BLaER1 treated with 17β-estradiol and CSF1 and Interleukin-3, amounts not matched to agents 10 nM and 100 nM (cell line): ENCODE data around the gene LY86.
A peak's percentile ranks its signal among the peaks of the same experiment; 100 is the strongest.

Source experiments
- H3K27ac ChIP-seq, 11 experiments: shearing (Covaris generic); formaldehyde crosslinking; 2 replicates each; pipeline ENCODE4 v1.8.1; 2022
- H3K27me3 ChIP-seq, 11 experiments: shearing (Covaris generic); formaldehyde crosslinking; 2 replicates each; pipeline ENCODE4 v1.8.1; 2022
- H3K36me3 ChIP-seq, 11 experiments: shearing (Covaris generic); formaldehyde crosslinking; 2 replicates each; pipeline ENCODE4 v1.8.1; 2022
- H3K4me1 ChIP-seq, 10 experiments: shearing (Covaris generic); formaldehyde crosslinking; 2 replicates each; pipeline ENCODE4 v1.8.1; 2022
- H3K4me2 ChIP-seq, 11 experiments: shearing (Covaris generic); formaldehyde crosslinking; 2 replicates each; pipeline ENCODE4 v1.8.1; 2022
- H3K4me3 ChIP-seq, 10 experiments: shearing (Covaris generic); formaldehyde crosslinking; 2 replicates each; pipeline ENCODE4 v1.8.1; 2022
- H3K9ac ChIP-seq, 11 experiments: shearing (Covaris generic); formaldehyde crosslinking; 2 replicates each; pipeline ENCODE4 v1.8.1; 2022
- H3K9me3 ChIP-seq, 11 experiments: shearing (Covaris generic); formaldehyde crosslinking; replicated peaks in 1 of 11; 2 replicates each; pipeline ENCODE4 v1.8.1; 2022
- H4K20me1 ChIP-seq, 11 experiments: shearing (Covaris generic); formaldehyde crosslinking; 2 replicates each; pipeline ENCODE4 v1.8.1; 2022
- Cebpa-rat ChIP-seq, 11 experiments: shearing (Covaris generic); IDR thresholded peaks; 2 replicates each; pipeline ENCODE4 v1.8.1; 2022

The LY86 gene

DNA sequence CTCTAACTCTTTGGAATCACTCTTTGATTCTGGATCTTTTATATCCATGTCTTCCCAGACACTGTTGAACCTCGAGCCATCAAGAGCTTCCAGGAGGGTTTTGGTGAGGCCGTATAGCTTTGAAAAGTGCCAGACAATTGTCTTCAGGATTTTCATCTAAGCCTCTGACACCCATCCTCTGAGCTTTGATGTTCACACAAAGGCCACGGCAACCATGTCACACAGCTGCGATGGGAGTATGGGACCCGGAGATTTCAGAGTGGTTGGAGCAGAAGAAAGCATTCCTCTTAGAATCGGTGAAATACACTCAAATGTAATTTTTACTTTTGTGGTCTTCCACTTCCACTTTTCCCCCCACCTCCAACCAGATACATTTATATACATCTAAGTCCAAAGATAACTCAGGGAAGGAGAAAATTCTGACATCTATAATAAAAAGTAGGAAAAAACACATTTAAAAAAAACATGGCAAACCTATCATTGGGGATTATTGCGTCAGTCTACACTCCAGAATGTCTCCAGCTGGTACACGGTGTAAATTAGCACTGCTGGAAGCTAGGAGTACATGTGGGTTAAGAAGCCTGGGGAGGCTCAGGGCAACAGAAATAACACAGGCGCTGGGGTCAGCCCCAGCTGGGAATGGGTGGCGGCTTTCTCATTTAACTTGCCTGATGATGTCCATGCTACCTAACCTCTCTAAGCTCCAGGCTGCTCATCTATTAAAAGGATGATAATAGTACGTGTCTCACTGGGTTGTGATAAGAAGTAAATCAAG, 92.7 kb downstream of the LY86 start:
- Histone ChIP-seq H3K27ac (peak overlapping the region in 3 of 11 experiments; percentile 18 to 43 (median 29); a peak in 3 of 22 replicates), H3K4me3 (no peak overlapping the region), H4K20me1 (no peaks in the 10 kb centered on the region), H3K9me3 (no peaks in the 10 kb centered on the region), H3K4me2 (peak overlapping the region in 10 of 11 experiments; percentile 2 to 82 (median 55); a peak in 17 of 22 replicates), H3K4me1 (peaks cover 45 to 89% (median 64%) of the 10 kb centered on the region in 10 experiments), H3K9ac (no peak overlapping the region), H3K36me3 (no peaks in the 10 kb centered on the region), H3K27me3 (no peaks in the 10 kb centered on the region)
- TF ChIP-seq Cebpa-rat (IDR thresholded peaks at IDR 0.05) = no peak

DNA sequence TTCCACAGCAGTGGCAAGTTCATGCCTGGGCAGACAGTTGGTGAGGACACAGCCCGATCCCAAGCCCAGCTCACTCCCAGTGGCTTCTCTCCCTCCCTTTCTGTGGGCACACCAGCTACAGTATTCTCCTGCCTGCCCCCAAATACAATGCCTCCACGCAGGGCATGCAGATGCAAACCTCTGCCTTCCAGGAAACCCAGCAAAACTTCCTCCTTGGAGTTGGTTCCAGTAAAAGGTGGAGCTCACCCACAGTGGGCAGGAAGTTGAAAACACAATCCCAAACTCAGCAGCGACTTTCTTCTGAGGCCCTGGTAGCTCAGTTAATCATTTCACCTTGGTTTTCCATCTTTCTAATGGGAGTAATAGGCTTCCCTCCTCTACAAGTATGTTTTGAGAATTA, 93.7 kb downstream of the LY86 start:
- peaks cover 41 to 92% (median 60%) of the 10 kb centered on the region in 10 experiments for H3K4me1 ChIP-seq
- H3K27ac ChIP-seq = peak overlapping the region in 3 of 11 experiments; percentile 18 to 43 (median 29); a peak in 3 of 22 replicates
- TF ChIP-seq Cebpa-rat (IDR thresholded peaks at IDR 0.05) = no peak
- H3K36me3 ChIP-seq = no peaks in the 10 kb centered on the region
- peaks cover 0 to 7% (median 0%) of the 10 kb centered on the region in 11 experiments; a peak in 2 of 22 replicates for H3K9me3 ChIP-seq
- H3K4me3 ChIP-seq = no peak overlapping the region
- peak overlapping the region in 6 of 11 experiments; percentile 9 to 82 (median 64); a peak in 10 of 22 replicates for H3K4me2 ChIP-seq
- no peaks in the 10 kb centered on the region for H4K20me1 ChIP-seq
- H3K27me3 ChIP-seq = no peaks in the 10 kb centered on the region
- H3K9ac ChIP-seq = 0 out of 22 replicates have a peak overlapping the region, but pooled peaks of 1 of the 11 experiments have one; percentile 7

GRCh38 chr6:6683969-6684833, 95.7 kb downstream of the LY86 start:
- Histone ChIP-seq H3K4me1 (peaks cover 26 to 92% (median 50%) of the 10 kb centered on the region in 10 experiments), H4K20me1 (no peaks in the 10 kb centered on the region), H3K27ac (no peak overlapping the region), H3K9ac (no peak overlapping the region), H3K4me2 (peak overlapping the region; percentile 34 to 82 (median 51)), H3K4me3 (no peak overlapping the region), H3K9me3 (peaks cover 0 to 8% (median 0%) of the 10 kb centered on the region in 11 experiments; a peak in 2 of 22 replicates), H3K36me3 (no peaks in the 10 kb centered on the region), H3K27me3 (no peaks in the 10 kb centered on the region)
- no peak for TF ChIP-seq Cebpa-rat (IDR thresholded peaks at IDR 0.05)

DNA sequence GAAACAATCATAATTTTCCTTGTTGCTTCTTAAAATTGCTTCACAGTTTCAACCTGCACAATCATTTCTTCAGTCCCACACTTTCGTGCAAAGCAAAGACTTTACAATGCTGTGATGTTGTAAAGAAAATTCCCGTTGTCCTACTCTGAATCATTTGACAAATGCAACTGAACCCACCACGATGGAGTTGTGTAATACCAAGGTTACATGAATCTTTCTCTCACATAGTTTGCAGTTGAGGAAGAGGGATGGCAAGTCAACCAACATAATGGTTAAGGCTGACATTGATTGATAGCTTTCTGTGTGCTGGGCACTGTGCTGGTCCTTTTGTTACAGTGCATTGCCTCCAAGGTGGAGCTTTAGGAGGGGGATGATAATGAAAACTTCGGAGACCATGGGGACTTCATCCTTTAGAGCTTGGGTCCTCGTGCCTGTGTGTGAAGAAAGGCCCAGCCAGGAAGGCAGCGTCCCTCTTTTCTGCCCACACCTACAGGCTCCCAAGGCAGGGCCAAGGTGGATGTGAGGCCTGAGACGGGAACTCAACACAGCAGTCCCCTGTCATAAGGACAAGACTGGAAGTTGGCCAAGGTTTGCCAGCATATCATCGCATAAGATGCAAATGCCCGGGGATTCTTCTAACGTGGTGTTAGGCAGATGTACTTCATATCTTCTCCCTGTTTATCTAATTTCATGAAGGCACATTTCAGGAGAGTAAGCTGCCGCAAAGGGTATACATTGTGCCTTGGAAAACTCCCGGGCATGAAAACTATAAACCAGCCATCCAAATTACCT, 96.9 kb downstream of the LY86 start:
- Histone ChIP-seq H3K27me3 (no peaks in the 10 kb centered on the region), H4K20me1 (no peaks in the 10 kb centered on the region), H3K4me2 (peak overlapping the region in 3 of 11 experiments; percentile 29 to 82 (median 51); a peak in 7 of 22 replicates), H3K9ac (no peak overlapping the region), H3K4me3 (no peak overlapping the region), H3K9me3 (peaks cover 2 to 12% (median 6%) of the 10 kb centered on the region in 11 experiments; a peak in 20 of 22 replicates), H3K4me1 (peaks cover 28 to 92% (median 48%) of the 10 kb centered on the region in 10 experiments), H3K36me3 (no peaks in the 10 kb centered on the region), H3K27ac (no peak overlapping the region)
- peak in 1 of 11 experiments; percentile 28; a peak in 1 of 22 replicates for TF ChIP-seq Cebpa-rat (IDR thresholded peaks at IDR 0.05)

DNA sequence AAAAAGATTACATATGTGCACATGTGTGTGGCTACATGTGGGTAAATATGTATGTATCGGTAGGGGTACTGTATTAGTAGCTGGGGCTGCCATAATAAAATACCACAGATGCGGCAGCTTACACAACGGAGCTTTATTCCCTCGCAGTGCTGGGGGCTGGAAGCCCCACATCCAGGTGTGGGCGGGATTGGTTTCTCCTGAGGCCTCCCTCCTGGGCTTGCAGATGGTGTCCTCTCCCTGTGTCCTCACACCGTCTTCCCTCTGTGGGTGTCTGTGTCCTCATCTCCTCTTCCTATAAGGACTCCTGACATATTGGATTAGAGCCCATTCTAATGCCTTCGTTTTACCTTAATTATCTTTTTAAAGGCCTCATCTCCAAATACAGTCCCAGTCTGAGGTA, 97.7 kb downstream of the LY86 start:
- H3K4me1 ChIP-seq = peaks cover 24 to 85% (median 43%) of the 10 kb centered on the region in 10 experiments
- no peak overlapping the region for H3K4me3 ChIP-seq
- no peak for TF ChIP-seq Cebpa-rat (IDR thresholded peaks at IDR 0.05)
- H3K27me3 ChIP-seq = no peaks in the 10 kb centered on the region
- no peaks in the 10 kb centered on the region for H4K20me1 ChIP-seq
- no peak overlapping the region for H3K27ac ChIP-seq
- H3K9ac ChIP-seq = no peak overlapping the region
- H3K36me3 ChIP-seq = peaks cover 0 to 5% (median 2%) of the 10 kb centered on the region in 11 experiments; a peak in 6 of 22 replicates
- H3K4me2 ChIP-seq = no peak overlapping the region
- H3K9me3 ChIP-seq = peaks cover 9 to 20% (median 14%) of the 10 kb centered on the region in 11 experiments

DNA sequence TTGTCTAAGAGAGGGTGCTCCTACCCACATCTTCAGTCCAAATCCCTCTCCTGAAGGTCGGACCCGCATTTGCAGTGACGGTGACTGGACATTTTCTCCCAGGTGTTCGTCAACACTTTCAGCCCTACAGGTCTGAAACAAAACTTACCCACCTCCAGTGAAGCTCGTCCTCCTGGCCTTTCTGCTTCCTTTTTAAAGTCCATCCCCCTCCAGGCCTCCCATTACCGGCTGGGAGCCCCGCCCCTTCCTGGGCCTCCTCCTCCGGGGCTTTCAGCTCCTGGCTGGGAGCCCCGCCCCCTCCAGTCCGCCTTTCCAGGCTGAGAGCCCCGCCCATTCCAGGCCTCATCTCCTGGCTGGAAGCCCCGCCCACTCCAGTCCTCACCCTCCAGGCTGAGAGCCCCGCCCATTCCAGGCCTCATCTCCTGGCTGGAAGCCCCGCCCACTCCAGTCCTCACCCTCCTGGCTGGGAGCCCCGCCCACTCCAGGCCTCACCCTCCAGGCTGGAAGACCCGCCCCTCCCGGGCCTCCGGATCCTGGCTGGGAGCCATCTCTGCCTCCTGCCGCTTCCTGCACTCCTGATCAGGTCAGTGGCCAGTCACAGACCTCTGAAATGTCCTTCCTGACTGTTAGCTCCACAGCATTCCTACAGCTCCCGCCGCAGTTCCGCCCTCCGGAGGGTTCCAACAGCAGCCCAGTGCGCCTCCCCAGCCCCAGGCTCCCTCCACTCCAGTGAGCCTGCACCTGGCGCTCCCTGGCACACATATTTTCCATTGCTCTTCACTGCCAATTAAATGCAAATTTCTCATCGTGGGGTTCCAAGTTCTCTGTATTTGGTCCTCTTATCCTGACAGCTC, 98.5 kb downstream of the LY86 start:
- no peak overlapping the region for H3K27ac ChIP-seq
- no peaks in the 10 kb centered on the region for H3K27me3 ChIP-seq
- H3K9ac ChIP-seq = no peak overlapping the region
- peak overlapping the region in 2 of 11 experiments; percentile 67 to 71; a peak in 1 of 22 replicates for H3K4me2 ChIP-seq
- H4K20me1 ChIP-seq = no peaks in the 10 kb centered on the region
- peaks cover 17 to 28% (median 22%) of the 10 kb centered on the region in 11 experiments for H3K9me3 ChIP-seq
- peaks cover 0 to 13% (median 10%) of the 10 kb centered on the region in 11 experiments; a peak in 9 of 22 replicates for H3K36me3 ChIP-seq
- H3K4me1 ChIP-seq = peaks cover 21 to 77% (median 37%) of the 10 kb centered on the region in 10 experiments
- no peak for TF ChIP-seq Cebpa-rat (IDR thresholded peaks at IDR 0.05)
- H3K4me3 ChIP-seq = no peak overlapping the region

DNA sequence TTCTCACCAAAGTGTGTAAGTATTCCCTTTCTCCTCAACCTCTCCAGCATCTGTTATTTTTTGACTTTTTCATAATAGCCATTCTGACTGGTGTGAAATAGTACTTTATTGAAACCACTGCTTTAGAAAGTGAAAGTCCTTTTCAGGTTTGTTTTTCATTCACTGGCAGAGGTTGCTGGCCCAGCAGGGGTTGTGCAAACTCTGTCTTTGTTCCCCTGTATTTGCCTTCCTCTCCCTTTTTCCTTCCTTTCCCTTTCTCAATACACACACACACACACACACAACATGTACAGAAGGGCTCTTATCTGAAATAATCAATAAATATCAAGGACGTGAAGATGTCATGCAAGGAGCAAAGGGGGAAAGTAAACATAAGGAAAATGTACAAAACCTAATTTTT, 99.8 kb downstream of the LY86 start:
- no peak for TF ChIP-seq Cebpa-rat (IDR thresholded peaks at IDR 0.05)
- Histone ChIP-seq H3K9me3 (peaks cover 22 to 32% (median 29%) of the 10 kb centered on the region in 11 experiments), H3K27me3 (no peaks in the 10 kb centered on the region), H3K4me2 (peak overlapping the region in 6 of 11 experiments; percentile 16 to 80 (median 48); a peak in 10 of 22 replicates), H3K4me3 (no peak overlapping the region), H3K27ac (no peak overlapping the region; a peak in 1 of 22 replicates), H3K36me3 (peaks cover 0 to 13% (median 10%) of the 10 kb centered on the region in 11 experiments; a peak in 9 of 22 replicates), H3K9ac (no peak overlapping the region), H3K4me1 (peaks cover 21 to 64% (median 33%) of the 10 kb centered on the region in 10 experiments), H4K20me1 (no peaks in the 10 kb centered on the region)
